Hepatocyte (in vitro differentiated cells): ENCODE results near the gene ITPR1. TPM values are rescaled to one million over a fixed set of nuclear protein-coding genes. Genes with fewer than 3 reads are reported as not detected.

ENCODE experiments used
- DNase-seq: peaks from one replicate; pipeline ENCODE4 v3.0.0-alpha.2; 2016; ENCODE audit warnings: low spot score
- H2AFZ ChIP-seq: fragments of 200-600 bp; sonication (generic); 2 replicates; pipeline ENCODE4 v1.6.0; 2016; ENCODE audit warnings: antibody characterized with exemption, mild to moderate bottlenecking
- H3K27ac ChIP-seq: fragments of 200-600 bp; sonication (generic); 2 replicates; pipeline ENCODE4 v1.5.1; 2016; ENCODE audit warnings: mild to moderate bottlenecking
- H3K27me3 ChIP-seq: fragments of 200-600 bp; sonication (generic); 2 replicates; pipeline ENCODE4 v1.6.1; 2016
- H3K36me3 ChIP-seq: fragments of 200-600 bp; sonication (generic); replicated peaks from 2 replicates; pipeline ENCODE4 v1.5.1; 2016; ENCODE audit warnings: low read depth; ENCODE audit not compliant: insufficient read depth
- H3K4me1 ChIP-seq: fragments of 200-600 bp; sonication (generic); 2 replicates; pipeline ENCODE4 v1.5.1; 2016; ENCODE audit warnings: mild to moderate bottlenecking, moderate library complexity; ENCODE audit not compliant: insufficient read depth
- H3K4me2 ChIP-seq: fragments of 200-600 bp; sonication (generic); 2 replicates; pipeline ENCODE4 v1.6.0; 2016
- H3K4me3 ChIP-seq: fragments of 200-600 bp; sonication (generic); 2 replicates; pipeline ENCODE4 v1.5.1; 2016; ENCODE audit warnings: mild to moderate bottlenecking
- H3K79me2 ChIP-seq: fragments of 200-600 bp; sonication (generic); 2 replicates; pipeline ENCODE4 v1.6.0; 2017; ENCODE audit warnings: mild to moderate bottlenecking
- H3K9me2 ChIP-seq: fragments of 200-600 bp; sonication (generic); replicated peaks from 2 replicates; pipeline ENCODE4 v1.6.0; 2017; ENCODE audit warnings: mild to moderate bottlenecking; ENCODE audit not compliant: insufficient read depth
- H3K9me3 ChIP-seq: fragments of 200-600 bp; sonication (generic); 2 replicates; pipeline ENCODE4 v1.5.1; 2016; ENCODE audit warnings: low read depth, mild to moderate bottlenecking
- H4K20me1 ChIP-seq: fragments of 200-600 bp; sonication (generic); 2 replicates; pipeline ENCODE4 v1.6.0; 2016; ENCODE audit warnings: mild to moderate bottlenecking; ENCODE audit not compliant: insufficient read depth, poor library complexity, severe bottlenecking
- CTCF ChIP-seq: fragments of 200-600 bp; sonication (generic); IDR thresholded peaks from 2 replicates; pipeline ENCODE4 v1.5.1; 2016; ENCODE audit warnings: antibody characterized with exemption, mild to moderate bottlenecking; ENCODE audit not compliant: poor library complexity
- EZH2 ChIP-seq: fragments of 200-600 bp; sonication (generic); IDR thresholded peaks from 2 replicates; pipeline ENCODE4 v1.6.1; 2016; ENCODE audit warnings: antibody characterized with exemption, mild to moderate bottlenecking, borderline replicate concordance
- EZH2phosphoT487 ChIP-seq: fragments of 200-600 bp; sonication (generic); IDR thresholded peaks from one replicate; pipeline ENCODE4 v1.6.1; 2018; ENCODE audit warnings: antibody characterized with exemption, mild to moderate bottlenecking, low read depth, moderate library complexity; ENCODE audit not compliant: unreplicated experiment, severe bottlenecking
- WGBS: methylation state at CpG from one replicate; pipeline ENCODE4 v1.1.6; 2016; ENCODE audit warnings: low lambda C conversion rate; ENCODE audit errors: missing lambda C conversion rate; 5-methylcytosine and 5-hydroxymethylcytosine counted together
- polyA plus RNA-seq: library from polyadenylated mRNA; unstranded; fragments of >200 nt; fragmentation: Nextera tagmentation; extraction: Ambion mirVana; gene quantifications from 2 replicates; pipeline ENCODE4 v1.2.1, GENCODE V29; 2016
- total RNA-seq: library from RNA; depleted of rRNA; stranded (reverse); fragments of >200 nt; gene quantifications from 2 replicates; pipeline ENCODE4 v1.2.3, GENCODE V29; 2014

The ITPR1 gene
- total and polyA plus RNA-seq, 2 experiments from 2014 or later = 46.8 to 90.8 TPM

GRCh38 chr3:4520033-4520816 lies 27.1 kb downstream of the ITPR1 start:
- no peak for DNase-seq
- H3K36me3 ChIP-seq = no peaks in the 10 kb centered on the region
- H3K27ac ChIP-seq = peak overlapping the region; percentile 6
- TF ChIP-seq CTCF (no peak), EZH2phosphoT487 (no peak)
- no peaks in the 10 kb centered on the region for H3K9me3 ChIP-seq
- H4K20me1 ChIP-seq = no peaks in the 10 kb centered on the region
- H3K4me3 ChIP-seq = no peak overlapping the region
- H3K27me3 ChIP-seq = no peaks in the 10 kb centered on the region
- peaks cover 3% of the 10 kb centered on the region for H3K79me2 ChIP-seq
- H3K9me2 ChIP-seq = no peaks in the 10 kb centered on the region
- peaks cover 20% of the 10 kb centered on the region for H3K4me1 ChIP-seq
- H2AFZ ChIP-seq = no peak overlapping the region
- H3K4me2 ChIP-seq = no peak overlapping the region
- WGBS = 78% methylated on average over 5 of the region's 5 CpGs

- Histone ChIP-seq H3K27me3 (no peaks in the 10 kb centered on the region), H3K36me3 (no peaks in the 10 kb centered on the region), H4K20me1 (no peaks in the 10 kb centered on the region), H3K4me3 (no peak overlapping the region), H2AFZ (no peak overlapping the region), H3K4me1 (peaks cover 11% of the 10 kb centered on the region), H3K4me2 (no peak overlapping the region), H3K9me2 (no peaks in the 10 kb centered on the region), H3K27ac (no peak overlapping the region), H3K79me2 (peaks cover 7% of the 10 kb centered on the region), H3K9me3 (no peaks in the 10 kb centered on the region)
- WGBS = 83% methylated on average over 7 of the region's 7 CpGs
- TF ChIP-seq EZH2 = no peak
- no peak for TF ChIP-seq CTCF
- no peak for TF ChIP-seq EZH2phosphoT487
- no peak for DNase-seq
These were observed 29.8 kb downstream of the ITPR1 start for GRCh38 chr3:4522947-4523346.

- 45% methylated on average over 12 of the region's 12 CpGs for WGBS
- Histone ChIP-seq H3K9me3 (no peaks in the 10 kb centered on the region), H3K27me3 (no peaks in the 10 kb centered on the region), H3K79me2 (peaks cover 9% of the 10 kb centered on the region), H3K4me3 (no peak overlapping the region), H3K4me1 (peaks cover 11% of the 10 kb centered on the region), H3K9me2 (no peaks in the 10 kb centered on the region), H3K27ac (peak overlapping the region; percentile 19), H2AFZ (no peak overlapping the region), H3K36me3 (no peaks in the 10 kb centered on the region), H4K20me1 (no peaks in the 10 kb centered on the region), H3K4me2 (peak overlapping the region; percentile 43)
- no peak for DNase-seq
- TF ChIP-seq EZH2phosphoT487 = no peak
- no peak for TF ChIP-seq CTCF
- TF ChIP-seq EZH2 = no peak
These were observed 30.9 kb downstream of the ITPR1 start for GRCh38 chr3:4523710-4524698.
